AG10803 (cell line): ENCODE data around the gene STK11.

ENCODE experiments used
- DNase-seq: peaks from one replicate; pipeline ENCODE4 v3.0.0; 2010; ENCODE audit warnings: low read depth
- H3K4me3 ChIP-seq: 2 replicates; pipeline ENCODE4 v1.5.1; 2011; ENCODE audit warnings: mild to moderate bottlenecking, low read length, control low read depth
- CTCF ChIP-seq: conservative IDR thresholded peaks from 2 replicates; pipeline ENCODE4 v1.5.1; 2011; ENCODE audit warnings: mild to moderate bottlenecking, low read length, control low read depth, inconsistent platforms

STK11 gene

GRCh38 chr19:1159864-1160595 is 45.5 kb upstream of the STK11 start:
- TF ChIP-seq CTCF = no peak
- no peak for DNase-seq
- no peak overlapping the region for H3K4me3 ChIP-seq

- no peak for DNase-seq
These were observed 43.9 kb upstream of the STK11 start for GRCh38 chr19:1161716-1162115.

GRCh38 chr19:1162404-1163282 is 42.9 kb upstream of the STK11 start:
- no peak for TF ChIP-seq CTCF
- DNase-seq = no peak
- H3K4me3 ChIP-seq = no peak overlapping the region

More at GRCh38 chr19:1161716-1162115, 43.9 kb upstream of the STK11 start:
- no peak overlapping the region for H3K4me3 ChIP-seq
- TF ChIP-seq CTCF = no peak

GRCh38 chr19:1163283-1163933 is 42.2 kb upstream of the STK11 start:
- H3K4me3 ChIP-seq = no peak overlapping the region
- TF ChIP-seq CTCF = no peak
- no peak for DNase-seq

- H3K4me3 ChIP-seq = no peak overlapping the region
- DNase-seq = no peak
- no peak for TF ChIP-seq CTCF
These were observed 41.5 kb upstream of the STK11 start for GRCh38 chr19:1163934-1164683.

- TF ChIP-seq CTCF = no peak
- DNase-seq = no peak
- no peak overlapping the region for H3K4me3 ChIP-seq
These were observed 40.7 kb upstream of the STK11 start for GRCh38 chr19:1164684-1165531.
